ENCODE results near the gene ERBB4. TPM values are rescaled to one million over a fixed set of nuclear protein-coding genes. Genes with fewer than 3 reads are reported as not detected.

The ERBB4 gene
- total RNA-seq, 1 experiment from 2014 or later = 0.04 TPM

DNA sequence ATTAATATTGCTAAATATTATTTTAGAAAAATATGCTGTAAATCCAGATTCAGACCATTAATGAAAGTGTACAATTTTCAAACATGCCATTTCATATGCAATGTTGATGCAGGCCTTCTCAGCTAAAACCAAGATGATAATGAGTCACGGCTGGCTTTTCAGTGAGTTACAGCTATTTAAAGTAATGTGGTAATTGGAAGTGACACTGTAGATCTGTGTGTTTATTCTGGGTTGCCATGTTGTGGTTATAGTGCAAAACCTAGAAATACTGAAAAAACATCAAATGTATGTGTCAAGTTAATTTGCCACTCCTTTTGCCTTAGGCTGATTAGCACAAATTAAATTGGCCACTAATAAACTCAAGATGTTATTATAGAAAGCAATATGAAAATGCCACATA lies 506.6 kb downstream of the ERBB4 start:
- H3K27me3 ChIP-seq (ENCODE audit: insufficient read depth, low read length) = no peaks in the 10 kb centered on the region
- no peak overlapping the region for H3K18ac ChIP-seq (ENCODE audit: insufficient read length, low read depth, low read length)
- no peaks in the 10 kb centered on the region for H3K27me3 Mint-ChIP-seq (ENCODE audit: low read depth)
- no peaks in the 10 kb centered on the region for H3K9me3 ChIP-seq (ENCODE audit: control insufficient read depth, low read depth, low read length)
- no peak overlapping the region for H3K27ac Mint-ChIP-seq
- no peak overlapping the region for H2AK5ac ChIP-seq (ENCODE audit: insufficient read length, low read length)
- no peaks in the 10 kb centered on the region for H3K4me1 ChIP-seq (ENCODE audit: insufficient read depth, low read length)
- no peak overlapping the region for H4K8ac ChIP-seq (replicated peaks; ENCODE audit: insufficient read length, low read depth, low read length)
- H2BK15ac ChIP-seq (ENCODE audit: low read depth, low read length) = no peak overlapping the region
- no peaks in the 10 kb centered on the region for H3K9me3 Mint-ChIP-seq
- TF ChIP-seq, protein P1, sequence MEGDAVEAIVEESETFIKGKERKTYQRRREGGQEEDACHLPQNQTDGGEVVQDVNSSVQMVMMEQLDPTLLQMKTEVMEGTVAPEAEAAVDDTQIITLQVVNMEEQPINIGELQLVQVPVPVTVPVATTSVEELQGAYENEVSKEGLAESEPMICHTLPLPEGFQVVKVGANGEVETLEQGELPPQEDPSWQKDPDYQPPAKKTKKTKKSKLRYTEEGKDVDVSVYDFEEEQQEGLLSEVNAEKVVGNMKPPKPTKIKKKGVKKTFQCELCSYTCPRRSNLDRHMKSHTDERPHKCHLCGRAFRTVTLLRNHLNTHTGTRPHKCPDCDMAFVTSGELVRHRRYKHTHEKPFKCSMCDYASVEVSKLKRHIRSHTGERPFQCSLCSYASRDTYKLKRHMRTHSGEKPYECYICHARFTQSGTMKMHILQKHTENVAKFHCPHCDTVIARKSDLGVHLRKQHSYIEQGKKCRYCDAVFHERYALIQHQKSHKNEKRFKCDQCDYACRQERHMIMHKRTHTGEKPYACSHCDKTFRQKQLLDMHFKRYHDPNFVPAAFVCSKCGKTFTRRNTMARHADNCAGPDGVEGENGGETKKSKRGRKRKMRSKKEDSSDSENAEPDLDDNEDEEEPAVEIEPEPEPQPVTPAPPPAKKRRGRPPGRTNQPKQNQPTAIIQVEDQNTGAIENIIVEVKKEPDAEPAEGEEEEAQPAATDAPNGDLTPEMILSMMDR (conservative IDR thresholded peaks at IDR 0.05) = no peak
- H4K20me1 ChIP-seq (ENCODE audit: control insufficient read depth, insufficient read depth, insufficient read length) = no peaks in the 10 kb centered on the region
- H2BK120ac ChIP-seq (ENCODE audit: low read depth, low read length, poor library complexity, severe bottlenecking) = no peak overlapping the region
- no peak overlapping the region for H3K23ac ChIP-seq (ENCODE audit: insufficient read length, low read depth, low read length)
- no peak overlapping the region for H2BK5ac ChIP-seq (ENCODE audit: insufficient read length, low read length)
- H3K56ac ChIP-seq (ENCODE audit: insufficient read length, low read depth, low read length) = no peak overlapping the region
- no peak overlapping the region for H4K91ac ChIP-seq (ENCODE audit: insufficient read length, low read depth, low read length)
- H3K79me2 ChIP-seq (ENCODE audit: insufficient read depth, low read length) = no peaks in the 10 kb centered on the region
- H3K23me2 ChIP-seq (ENCODE audit: insufficient read length, low read depth, low read length, poor library complexity, severe bottlenecking) = no peaks in the 10 kb centered on the region
- no peaks in the 10 kb centered on the region for H3K79me1 ChIP-seq (ENCODE audit: insufficient read depth, low read depth, low read length, poor library complexity, severe bottlenecking)
- H3K9ac ChIP-seq (ENCODE audit: extremely low read depth, insufficient read length, low read length) = no peak overlapping the region
- H2BK12ac ChIP-seq (ENCODE audit: insufficient read length, low read depth, low read length) = no peak overlapping the region
- no peak overlapping the region for H4K5ac ChIP-seq (ENCODE audit: insufficient read length, low read depth, low read length)
- peaks cover 5% of the 10 kb centered on the region in 2 experiments for H3K4me1 Mint-ChIP-seq
- no peak overlapping the region for H3T11ph ChIP-seq (ENCODE audit: low read length)
- DNase-seq = no peak
- WGBS (ENCODE audit: extremely low coverage, insufficient read length, low lambda C conversion rate) = no CpG with 5 or more reads among the region's 1 CpG
- no peak overlapping the region for H3K14ac ChIP-seq (ENCODE audit: insufficient read depth, low read length)
- no peak overlapping the region for H3K4me2 ChIP-seq (ENCODE audit: insufficient read depth, insufficient read length, low read length)
- H3K4me3 Mint-ChIP-seq = no peak overlapping the region
- H2BK20ac ChIP-seq (ENCODE audit: low read depth, low read length, poor library complexity, severe bottlenecking) = no peak overlapping the region
- H3K27ac ChIP-seq (ENCODE audit: insufficient read length, low read depth, low read length) = no peak overlapping the region
- no peak overlapping the region for H3K4ac ChIP-seq (ENCODE audit: low read depth, low read length)
- no peaks in the 10 kb centered on the region for H3K36me3 Mint-ChIP-seq (ENCODE audit: insufficient read depth in 1 of 3, low read depth in 3 of 3)
- no peak overlapping the region for H2AFZ ChIP-seq (ENCODE audit: low read length)

Data from H9 (cell line).